Erythroblast (primary cell): ENCODE data around the gene IL16.

Source experiments
- GATA1 ChIP-seq: IDR thresholded peaks from 2 replicates; pipeline ENCODE4 v1.6.1; 2011; ENCODE audit warnings: low read depth, mild to moderate bottlenecking, control low read depth, low read length, moderate library complexity
- POLR2A ChIP-seq: IDR thresholded peaks from 2 replicates; pipeline ENCODE4 v1.6.1; 2011; ENCODE audit warnings: mild to moderate bottlenecking, low read length

GRCh38 chr15:81160312-81161159 lies 36.1 kb upstream of the IL16 start:
- TF ChIP-seq POLR2A (no peak), GATA1 (no peak)
